ENCODE data around the gene WDR93.

WDR93 gene

GRCh38 chr15:89647191-89647851 lies 43.3 kb upstream of the WDR93 start:
- no peak overlapping the region for H2BK120ac ChIP-seq (ENCODE audit: low read depth, low read length)
- no peak overlapping the region for H3K4me3 ChIP-seq (ENCODE audit: low read length)
- H2BK15ac ChIP-seq (replicated peaks; ENCODE audit: low read depth) = no peak overlapping the region
- no peak overlapping the region for H3K56ac ChIP-seq (ENCODE audit: low read length)
- peaks cover 6% of the 10 kb centered on the region for H3K79me1 ChIP-seq (ENCODE audit: low read length)
- H3K23ac ChIP-seq (ENCODE audit: low read length) = no peak overlapping the region
- no peak overlapping the region for H3K9ac ChIP-seq (ENCODE audit: low read length)
- WGBS (ENCODE audit: extremely low coverage, insufficient coverage, low lambda C conversion rate) = no CpG with 5 or more reads among the region's 25 CpGs
- no peak overlapping the region for H4K5ac ChIP-seq (ENCODE audit: low read length)
- no peak overlapping the region for H2AK5ac ChIP-seq (ENCODE audit: low read length)
- no peak overlapping the region for H3K4me2 ChIP-seq (ENCODE audit: low read length)
- no peak overlapping the region for H2BK5ac ChIP-seq (ENCODE audit: low read length)
- no peaks in the 10 kb centered on the region for H3K27me3 ChIP-seq (ENCODE audit: insufficient read depth, low read length, poor library complexity)
- no peaks in the 10 kb centered on the region for H3K79me2 ChIP-seq (ENCODE audit: control insufficient read depth, insufficient read depth, low read length)
- no peak overlapping the region for H4K8ac ChIP-seq (ENCODE audit: low read depth, low read length)
- H3K27ac ChIP-seq (ENCODE audit: low read depth, low read length) = no peak overlapping the region
- no peak overlapping the region for H3K18ac ChIP-seq (ENCODE audit: low read length)
- peak; percentile 75 for DNase-seq
- H3K4ac ChIP-seq (ENCODE audit: low read depth, low read length) = no peak overlapping the region
- H3K36me3 ChIP-seq (ENCODE audit: control insufficient read depth, insufficient read depth, low read length) = peaks cover 3% of the 10 kb centered on the region
- H3K4me1 ChIP-seq (ENCODE audit: control insufficient read depth, low read depth, low read length) = no peaks in the 10 kb centered on the region

DNA sequence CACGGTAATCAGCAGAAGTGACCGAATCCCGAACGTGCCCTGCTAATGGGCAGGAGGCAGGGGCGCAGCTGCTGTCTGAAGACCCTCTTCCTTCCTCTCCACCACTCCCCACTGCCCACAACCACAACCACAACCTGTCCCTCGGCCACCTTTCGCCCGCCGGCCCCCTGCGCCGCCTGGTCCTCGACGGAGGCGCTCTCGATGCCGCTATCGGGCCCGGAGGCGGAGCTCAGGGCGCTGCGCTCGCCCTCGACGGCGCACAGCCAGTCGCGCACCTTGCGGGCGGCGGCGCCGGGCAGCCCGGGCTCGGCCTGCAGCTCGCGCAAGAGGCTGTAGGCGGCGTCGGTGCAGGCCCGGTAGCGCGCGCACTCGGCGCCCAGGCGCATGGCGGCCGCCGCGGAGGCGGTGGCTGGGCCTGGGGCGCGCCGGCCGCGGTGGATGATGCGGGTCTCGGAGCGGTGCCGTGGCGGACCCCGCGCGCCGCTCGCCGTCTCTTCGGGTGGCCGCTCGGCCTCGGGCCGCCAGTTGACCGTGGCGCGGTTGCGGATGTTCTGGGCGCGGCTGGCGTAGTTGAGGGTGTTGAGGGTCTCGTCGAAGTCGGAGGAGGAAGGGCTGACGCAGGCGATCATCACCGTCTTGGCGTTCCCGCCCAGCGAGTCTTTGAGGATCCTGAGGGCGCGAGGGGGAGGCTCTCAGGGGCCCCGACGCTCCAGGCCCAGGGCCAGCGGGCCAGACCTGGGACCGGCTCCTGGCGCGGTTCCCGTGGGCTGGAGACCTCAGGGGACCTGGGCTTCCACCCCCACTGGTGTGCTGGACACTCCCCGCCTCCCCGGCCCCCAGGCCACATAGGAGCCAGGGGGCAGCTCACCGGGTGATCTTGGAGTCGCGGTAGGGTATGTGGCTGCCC lies 42.3 kb upstream of the WDR93 start:
- WGBS (ENCODE audit: extremely low coverage, insufficient coverage, low lambda C conversion rate) = no CpG with 5 or more reads among the region's 102 CpGs
- Histone ChIP-seq H3K4me1 (ENCODE audit: control insufficient read depth, low read depth, low read length) (no peaks in the 10 kb centered on the region), H3K56ac (ENCODE audit: low read length) (no peak overlapping the region), H3K4me2 (ENCODE audit: low read length) (no peak overlapping the region), H2BK5ac (ENCODE audit: low read length) (no peak overlapping the region), H3K23ac (ENCODE audit: low read length) (no peak overlapping the region), H2BK15ac (replicated peaks; ENCODE audit: low read depth) (no peak overlapping the region), H3K79me1 (ENCODE audit: low read length) (peaks cover 15% of the 10 kb centered on the region), H3K18ac (ENCODE audit: low read length) (no peak overlapping the region), H4K5ac (ENCODE audit: low read length) (no peak overlapping the region), H3K79me2 (ENCODE audit: control insufficient read depth, insufficient read depth, low read length) (peaks cover 7% of the 10 kb centered on the region), H2BK120ac (ENCODE audit: low read depth, low read length) (no peak overlapping the region), H2AK5ac (ENCODE audit: low read length) (no peak overlapping the region), H3K27ac (ENCODE audit: low read depth, low read length) (no peak overlapping the region), H3K9ac (ENCODE audit: low read length) (no peak overlapping the region), H3K27me3 (ENCODE audit: insufficient read depth, low read length, poor library complexity) (no peaks in the 10 kb centered on the region), H3K4me3 (ENCODE audit: low read length) (no peak overlapping the region), H3K36me3 (ENCODE audit: control insufficient read depth, insufficient read depth, low read length) (peaks cover 3% of the 10 kb centered on the region), H3K4ac (ENCODE audit: low read depth, low read length) (no peak overlapping the region), H4K8ac (ENCODE audit: low read depth, low read length) (no peak overlapping the region)
- DNase-seq = no peak

- no CpG with 5 or more reads among the region's 37 CpGs for WGBS (ENCODE audit: extremely low coverage, insufficient coverage, low lambda C conversion rate)
- Histone ChIP-seq H2AK5ac (ENCODE audit: low read length) (no peak overlapping the region), H3K27ac (ENCODE audit: low read depth, low read length) (no peak overlapping the region), H2BK120ac (ENCODE audit: low read depth, low read length) (no peak overlapping the region), H3K79me2 (ENCODE audit: control insufficient read depth, insufficient read depth, low read length) (peaks cover 8% of the 10 kb centered on the region), H3K27me3 (ENCODE audit: insufficient read depth, low read length, poor library complexity) (no peaks in the 10 kb centered on the region), H3K4me3 (ENCODE audit: low read length) (no peak overlapping the region), H3K4ac (ENCODE audit: low read depth, low read length) (no peak overlapping the region), H3K36me3 (ENCODE audit: control insufficient read depth, insufficient read depth, low read length) (peaks cover 2% of the 10 kb centered on the region), H3K56ac (ENCODE audit: low read length) (no peak overlapping the region), H3K23ac (ENCODE audit: low read length) (no peak overlapping the region), H4K8ac (ENCODE audit: low read depth, low read length) (no peak overlapping the region), H3K4me2 (ENCODE audit: low read length) (no peak overlapping the region), H2BK15ac (replicated peaks; ENCODE audit: low read depth) (no peak overlapping the region), H3K9ac (ENCODE audit: low read length) (no peak overlapping the region), H4K5ac (ENCODE audit: low read length) (no peak overlapping the region), H3K79me1 (ENCODE audit: low read length) (peaks cover 16% of the 10 kb centered on the region), H2BK5ac (ENCODE audit: low read length) (no peak overlapping the region), H3K18ac (ENCODE audit: low read length) (no peak overlapping the region), H3K4me1 (ENCODE audit: control insufficient read depth, low read depth, low read length) (no peaks in the 10 kb centered on the region)
- DNase-seq = no peak
Measured at GRCh38 chr15:89649013-89649625, 41.5 kb upstream of the WDR93 start.

DNA sequence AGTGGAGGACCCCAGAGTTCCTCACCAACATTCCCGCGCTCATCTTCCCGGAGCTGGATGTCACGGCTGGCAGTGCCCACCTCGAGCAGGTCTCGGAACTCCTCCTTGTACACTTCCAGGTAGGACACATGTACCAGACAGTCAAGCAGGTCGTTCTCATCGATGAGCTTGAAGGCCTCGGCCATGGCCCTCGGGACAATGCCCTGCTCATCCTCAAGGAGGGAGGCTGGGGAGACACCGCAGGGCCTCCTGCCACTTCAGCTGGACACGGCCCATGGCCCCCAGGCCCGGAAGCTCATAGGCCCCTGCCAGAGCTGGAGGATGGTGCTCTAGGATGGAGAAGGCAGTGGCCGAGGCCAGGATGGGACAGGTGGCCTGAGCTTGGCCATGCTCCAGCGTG lies 40.9 kb upstream of the WDR93 start:
- H3K36me3 ChIP-seq (ENCODE audit: control insufficient read depth, insufficient read depth, low read length) = peaks cover 2% of the 10 kb centered on the region

GRCh38 chr15:89652131-89652530 lies 38.5 kb upstream of the WDR93 start:
- Histone ChIP-seq H3K9ac (ENCODE audit: low read length) (no peak overlapping the region), H3K23ac (ENCODE audit: low read length) (no peak overlapping the region), H3K27me3 (ENCODE audit: insufficient read depth, low read length, poor library complexity) (no peaks in the 10 kb centered on the region), H2BK5ac (ENCODE audit: low read length) (no peak overlapping the region), H3K56ac (ENCODE audit: low read length) (no peak overlapping the region), H2BK15ac (replicated peaks; ENCODE audit: low read depth) (no peak overlapping the region), H3K18ac (ENCODE audit: low read length) (no peak overlapping the region), H3K4ac (ENCODE audit: low read depth, low read length) (no peak overlapping the region), H3K4me2 (ENCODE audit: low read length) (no peak overlapping the region), H3K36me3 (ENCODE audit: control insufficient read depth, insufficient read depth, low read length) (no peaks in the 10 kb centered on the region), H3K79me2 (ENCODE audit: control insufficient read depth, insufficient read depth, low read length) (peaks cover 12% of the 10 kb centered on the region), H2BK120ac (ENCODE audit: low read depth, low read length) (no peak overlapping the region), H4K5ac (ENCODE audit: low read length) (no peak overlapping the region), H3K79me1 (ENCODE audit: low read length) (peaks cover 22% of the 10 kb centered on the region), H4K8ac (ENCODE audit: low read depth, low read length) (no peak overlapping the region), H3K4me1 (ENCODE audit: control insufficient read depth, low read depth, low read length) (peaks cover 2% of the 10 kb centered on the region), H3K4me3 (ENCODE audit: low read length) (no peak overlapping the region), H3K27ac (ENCODE audit: low read depth, low read length) (no peak overlapping the region), H2AK5ac (ENCODE audit: low read length) (no peak overlapping the region)
- no CpG with 5 or more reads among the region's 7 CpGs for WGBS (ENCODE audit: extremely low coverage, insufficient coverage, low lambda C conversion rate)
- no peak for DNase-seq

More for the DNA sequence above, 40.9 kb upstream of the WDR93 start:
- Histone ChIP-seq H4K8ac (ENCODE audit: low read depth, low read length) (no peak overlapping the region), H3K79me2 (ENCODE audit: control insufficient read depth, insufficient read depth, low read length) (peaks cover 12% of the 10 kb centered on the region), H3K4me3 (ENCODE audit: low read length) (no peak overlapping the region), H3K4ac (ENCODE audit: low read depth, low read length) (no peak overlapping the region), H2BK15ac (replicated peaks; ENCODE audit: low read depth) (no peak overlapping the region), H3K56ac (ENCODE audit: low read length) (no peak overlapping the region), H3K4me1 (ENCODE audit: control insufficient read depth, low read depth, low read length) (no peaks in the 10 kb centered on the region), H4K5ac (ENCODE audit: low read length) (no peak overlapping the region), H3K23ac (ENCODE audit: low read length) (no peak overlapping the region), H2BK5ac (ENCODE audit: low read length) (no peak overlapping the region), H2BK120ac (ENCODE audit: low read depth, low read length) (no peak overlapping the region), H3K9ac (ENCODE audit: low read length) (no peak overlapping the region), H2AK5ac (ENCODE audit: low read length) (no peak overlapping the region), H3K27ac (ENCODE audit: low read depth, low read length) (no peak overlapping the region), H3K79me1 (ENCODE audit: low read length) (peaks cover 22% of the 10 kb centered on the region), H3K4me2 (ENCODE audit: low read length) (no peak overlapping the region), H3K27me3 (ENCODE audit: insufficient read depth, low read length, poor library complexity) (no peaks in the 10 kb centered on the region), H3K18ac (ENCODE audit: low read length) (no peak overlapping the region)
- no CpG with 5 or more reads among the region's 15 CpGs for WGBS (ENCODE audit: extremely low coverage, insufficient coverage, low lambda C conversion rate)
- no peak for DNase-seq
